Measurements from ENCODE around the gene BRSK2.

The BRSK2 gene

GRCh38 chr11:1438261-1438966, 48.7 kb downstream of the BRSK2 start:
- DNase-seq: no peak

- no peak for DNase-seq
These were observed 49.2 kb downstream of the BRSK2 start for GRCh38 chr11:1438967-1439330.

GRCh38 chr11:1439341-1439740, 49.6 kb downstream of the BRSK2 start:
- no peak for DNase-seq

- no peak for DNase-seq
These were observed 50.3 kb downstream of the BRSK2 start for GRCh38 chr11:1440066-1440465.

GRCh38 chr11:1440496-1440895, 50.8 kb downstream of the BRSK2 start:
- no peak for DNase-seq

- DNase-seq: no peak
These were observed 52.4 kb downstream of the BRSK2 start for GRCh38 chr11:1442163-1442562.

GRCh38 chr11:1442807-1443366, 53.2 kb downstream of the BRSK2 start:
- DNase-seq: no peak

- no peak for DNase-seq
These were observed 54.0 kb downstream of the BRSK2 start for GRCh38 chr11:1443737-1444136.

GRCh38 chr11:1444321-1444720, 54.6 kb downstream of the BRSK2 start:
- no peak for DNase-seq

- no peak for DNase-seq
These were observed 55.2 kb downstream of the BRSK2 start for GRCh38 chr11:1444823-1445422.

- no peak for DNase-seq
These were observed 56.2 kb downstream of the BRSK2 start for GRCh38 chr11:1445741-1446445.

GRCh38 chr11:1446623-1447022, 56.9 kb downstream of the BRSK2 start:
- DNase-seq: no peak

- no peak for DNase-seq
These were observed 58.4 kb downstream of the BRSK2 start for GRCh38 chr11:1447845-1448825.

GRCh38 chr11:1448882-1449281, 59.1 kb downstream of the BRSK2 start:
- no peak for DNase-seq

GRCh38 chr11:1449490-1450243, 59.9 kb downstream of the BRSK2 start:
- DNase-seq: no peak

GRCh38 chr11:1450344-1450875, 60.7 kb downstream of the BRSK2 start:
- DNase-seq: no peak

- DNase-seq: no peak
These were observed 61.4 kb downstream of the BRSK2 start for GRCh38 chr11:1450949-1451710.

GRCh38 chr11:1451781-1452470, 62.2 kb downstream of the BRSK2 start:
- DNase-seq: no peak

- no peak for DNase-seq
These were observed 63.0 kb downstream of the BRSK2 start for GRCh38 chr11:1452744-1453143.

- no peak for DNase-seq
These were observed 63.9 kb downstream of the BRSK2 start for GRCh38 chr11:1453611-1454034.
